ENCODE results near the gene ROR1.

Gene ROR1

DNA sequence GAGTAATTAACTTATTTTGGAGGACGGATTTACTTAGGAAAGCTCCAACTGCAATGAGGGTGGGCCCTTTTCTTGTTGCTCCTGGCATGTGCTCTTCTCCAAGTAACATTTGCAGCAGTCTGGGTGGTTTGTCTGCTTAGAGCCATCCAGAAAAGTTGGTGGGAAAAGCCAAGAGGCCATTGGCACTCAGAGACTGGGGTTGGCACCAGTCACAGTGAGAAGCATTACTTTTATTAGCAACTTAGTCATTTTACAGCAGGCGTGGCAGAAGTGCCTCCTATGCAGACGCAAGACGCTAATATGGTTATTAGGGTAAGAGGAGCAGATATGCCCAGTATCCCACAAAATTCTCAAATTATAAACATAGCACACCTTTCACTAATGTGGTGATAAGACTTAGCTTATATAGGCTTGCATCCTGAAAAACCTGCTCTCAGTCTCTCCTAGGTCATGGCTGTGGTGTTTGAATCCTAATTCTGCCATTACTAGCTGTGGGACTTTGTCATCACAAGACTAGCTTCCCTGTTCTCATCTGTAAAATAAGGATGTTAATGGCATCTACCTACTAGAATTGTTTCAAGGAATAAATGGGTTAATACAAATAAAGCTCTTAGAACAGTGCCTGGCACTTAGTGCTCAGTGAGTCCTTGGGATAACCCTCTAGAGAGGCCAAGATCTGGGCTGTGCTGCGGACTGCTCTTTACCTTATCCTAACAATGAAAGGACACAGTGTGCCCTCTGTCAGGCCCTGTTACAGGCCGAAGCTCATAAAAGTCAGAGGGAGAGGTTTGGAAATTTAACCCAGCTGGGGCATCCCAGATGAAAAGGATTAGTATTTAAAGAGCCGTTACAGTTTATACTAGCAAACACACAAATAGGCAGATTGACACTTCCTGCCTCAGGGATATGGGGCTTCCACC lies 154.6 kb downstream of the ROR1 start:
- DNase-seq (ENCODE audit: low read depth in 1 of 2, low spot score in 1 of 2), result no peak

DNA sequence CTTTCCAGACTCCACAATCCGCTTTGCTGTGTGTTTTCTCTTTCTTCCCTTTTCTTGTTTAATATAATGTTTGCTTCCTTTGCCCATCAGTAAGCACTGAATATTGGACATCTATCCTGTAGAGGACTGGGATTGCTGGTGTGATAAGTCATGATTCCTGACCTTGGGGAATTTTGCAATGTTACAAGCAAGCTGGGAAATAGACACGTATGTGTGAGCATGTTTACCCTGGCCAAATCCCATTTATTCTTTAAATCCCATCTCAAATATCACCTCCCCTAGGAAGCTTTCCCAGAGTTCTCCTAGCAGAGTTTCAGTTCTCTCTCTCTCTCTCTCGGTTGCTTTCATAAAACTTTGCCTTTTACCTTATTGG lies 155.3 kb downstream of the ROR1 start:
- DNase-seq (ENCODE audit: low read depth in 1 of 2, low spot score in 1 of 2), result no peak

DNA sequence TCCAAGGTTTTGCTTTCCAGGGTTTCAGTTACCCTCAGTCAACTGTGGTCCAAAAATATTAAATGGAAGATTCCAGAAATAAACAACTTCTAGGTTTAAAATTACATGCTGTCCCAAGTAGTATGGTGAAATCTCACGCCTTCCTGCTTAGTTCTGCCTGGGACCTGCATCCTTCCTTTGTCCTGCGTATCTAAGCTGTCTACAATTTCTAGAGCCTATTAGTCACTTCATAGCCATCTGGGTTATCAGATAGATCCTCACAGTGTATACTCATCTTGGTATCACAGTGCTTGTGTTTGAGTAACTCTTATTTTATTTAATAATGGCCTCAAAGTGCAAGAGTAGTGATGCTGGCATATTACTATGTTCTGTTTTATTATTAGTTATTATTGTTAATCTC lies 157.7 kb downstream of the ROR1 start:
- no peak for DNase-seq (ENCODE audit: low read depth in 1 of 2, low spot score in 1 of 2)

DNA sequence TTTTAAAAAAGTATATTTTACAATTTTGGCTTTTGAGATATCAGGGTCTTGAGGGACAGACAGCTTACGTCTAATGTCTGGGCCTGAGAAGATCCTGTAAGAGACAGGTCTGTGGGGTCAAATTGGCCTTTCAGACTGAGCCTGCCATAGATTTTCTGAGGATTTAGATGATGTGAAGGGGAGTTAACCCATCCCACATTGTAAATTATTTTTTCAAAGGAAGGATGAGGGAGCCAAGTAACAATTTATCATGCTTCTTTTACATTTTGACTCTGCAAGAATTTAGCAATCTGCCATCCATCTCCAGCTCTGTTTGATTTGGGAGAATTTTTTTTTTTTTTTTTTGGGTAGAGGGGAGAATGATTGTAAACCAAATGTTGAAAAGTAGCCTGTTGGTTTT lies 160.9 kb downstream of the ROR1 start:
- DNase-seq (ENCODE audit: low read depth in 1 of 2, low spot score in 1 of 2), result no peak

DNA sequence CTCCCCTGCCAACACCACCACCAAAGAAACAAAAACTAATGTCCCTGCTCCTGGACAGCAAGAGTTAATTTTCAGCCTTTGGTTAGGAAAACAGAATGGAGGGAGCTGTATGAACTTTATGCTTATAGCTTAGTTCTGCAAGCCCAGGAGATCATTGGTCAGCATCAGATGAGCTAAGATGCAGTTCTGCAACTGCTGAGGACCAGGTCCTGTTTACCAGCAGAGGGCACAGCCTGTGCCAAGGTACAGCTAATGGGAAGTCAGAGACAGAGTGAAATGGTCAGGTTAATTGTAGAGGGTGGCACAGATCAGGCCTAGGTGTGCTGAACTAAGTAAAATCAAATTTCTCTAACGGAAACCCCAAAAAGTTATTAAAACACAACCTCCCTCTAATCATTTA lies 161.3 kb downstream of the ROR1 start:
- no peak for DNase-seq (ENCODE audit: low read depth in 1 of 2, low spot score in 1 of 2)

DNA sequence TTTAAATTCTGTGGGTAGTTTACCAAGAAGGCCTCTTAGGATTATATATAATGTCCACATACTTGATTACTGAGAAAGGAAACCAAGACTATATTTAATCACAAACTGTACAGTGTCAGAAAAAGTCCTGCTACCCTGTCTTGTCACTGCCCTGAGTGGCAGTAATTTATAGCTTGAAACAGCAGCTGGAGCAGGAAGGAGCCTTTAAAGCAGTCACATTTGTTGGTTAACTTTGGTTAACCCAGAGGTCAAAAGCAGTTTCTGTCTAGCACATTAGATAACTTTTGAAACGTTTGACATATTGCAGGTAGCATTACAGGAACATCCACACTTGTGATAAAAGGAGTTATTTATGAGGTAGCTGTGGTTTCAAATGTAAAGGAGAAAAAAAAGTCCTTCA lies 161.7 kb downstream of the ROR1 start:
- DNase-seq (ENCODE audit: low read depth in 1 of 2, low spot score in 1 of 2), result no peak

DNA sequence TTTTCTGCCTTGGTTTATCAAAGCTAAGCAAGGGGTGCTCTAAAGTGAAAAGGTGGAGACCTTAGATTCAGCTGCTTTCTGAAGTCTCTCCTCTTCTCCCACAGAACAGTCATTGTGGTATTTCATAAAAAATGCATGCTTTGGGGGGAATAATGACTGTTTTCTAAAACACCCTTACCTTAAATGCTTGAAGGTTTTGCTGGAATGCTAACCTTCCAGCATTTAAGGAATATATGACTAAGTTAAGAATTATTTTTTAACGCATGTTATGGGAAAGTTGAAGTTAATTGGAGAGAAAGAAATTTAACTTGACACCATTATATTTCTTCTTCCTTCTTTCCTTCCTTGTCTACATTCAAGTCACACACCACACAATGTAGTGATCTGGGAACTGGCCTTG lies 162.5 kb downstream of the ROR1 start:
- DNase-seq (ENCODE audit: low read depth in 1 of 2, low spot score in 1 of 2), result no peak

DNA sequence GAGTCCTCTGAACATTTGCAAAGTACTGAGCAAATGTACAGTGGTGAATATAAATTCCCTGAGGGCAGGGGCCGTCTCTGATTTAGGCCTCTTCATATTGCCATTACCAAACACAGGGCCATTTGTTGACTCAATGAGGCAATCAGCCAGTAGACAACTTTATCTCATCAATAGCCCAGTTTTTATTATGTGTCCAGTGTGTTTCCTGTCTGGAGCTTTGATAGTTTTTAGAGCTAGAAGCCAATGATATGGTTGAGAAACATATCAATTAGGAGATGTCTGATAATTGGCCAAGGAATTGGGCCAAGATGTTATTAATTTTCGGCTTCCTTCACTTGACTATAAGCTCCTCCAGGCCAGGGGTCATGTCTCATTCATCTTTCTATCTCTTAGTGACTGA lies 163.0 kb downstream of the ROR1 start:
- no peak for DNase-seq (ENCODE audit: low read depth in 1 of 2, low spot score in 1 of 2)

DNA sequence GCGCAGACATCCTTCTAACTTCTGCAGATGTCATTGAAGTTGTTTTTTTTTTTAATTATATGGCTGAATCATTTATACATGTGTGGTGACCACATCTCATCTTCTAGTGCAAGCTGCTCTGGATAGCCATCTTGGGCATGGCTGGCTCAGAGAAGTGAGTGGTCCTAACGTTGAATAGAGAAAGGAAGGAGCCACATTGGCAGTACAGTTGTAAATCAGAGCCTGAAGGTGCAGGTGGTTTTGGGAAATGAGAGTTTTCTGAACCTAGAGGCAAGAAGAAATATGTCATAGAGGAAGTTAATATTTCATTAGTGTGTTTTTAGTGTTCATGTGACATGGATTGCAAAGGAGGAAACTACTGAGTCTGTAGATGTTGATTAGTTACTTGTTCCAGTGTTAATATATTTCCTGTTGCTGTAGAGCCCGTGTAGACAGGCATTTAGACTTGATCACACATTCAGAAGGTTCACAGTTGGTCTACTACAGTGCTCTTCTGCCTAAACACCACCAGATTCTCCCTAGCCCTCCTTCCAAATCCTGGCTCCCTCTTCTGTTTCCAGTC lies 163.7 kb downstream of the ROR1 start:
- no peak for DNase-seq (ENCODE audit: low read depth in 1 of 2, low spot score in 1 of 2)

DNA sequence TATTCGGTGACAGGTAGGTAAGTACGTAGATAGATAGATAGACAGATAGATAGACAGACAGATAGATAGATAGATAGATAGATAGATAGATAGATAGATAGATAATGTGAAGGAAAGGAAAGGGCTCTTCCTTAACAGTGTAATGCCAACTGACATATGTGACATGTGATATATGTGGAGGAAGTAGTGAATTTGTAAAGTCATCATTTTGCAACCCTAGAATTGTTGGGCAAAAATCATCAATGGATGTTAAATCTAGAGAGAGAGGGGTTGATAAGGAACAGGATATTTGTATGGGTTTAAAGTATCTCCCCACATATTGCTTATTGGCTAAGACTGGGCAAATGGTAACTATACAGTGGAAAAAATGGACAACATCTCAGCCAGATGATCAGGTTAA lies 166.6 kb downstream of the ROR1 start:
- no peak for DNase-seq (ENCODE audit: low read depth in 1 of 2, low spot score in 1 of 2)

DNA sequence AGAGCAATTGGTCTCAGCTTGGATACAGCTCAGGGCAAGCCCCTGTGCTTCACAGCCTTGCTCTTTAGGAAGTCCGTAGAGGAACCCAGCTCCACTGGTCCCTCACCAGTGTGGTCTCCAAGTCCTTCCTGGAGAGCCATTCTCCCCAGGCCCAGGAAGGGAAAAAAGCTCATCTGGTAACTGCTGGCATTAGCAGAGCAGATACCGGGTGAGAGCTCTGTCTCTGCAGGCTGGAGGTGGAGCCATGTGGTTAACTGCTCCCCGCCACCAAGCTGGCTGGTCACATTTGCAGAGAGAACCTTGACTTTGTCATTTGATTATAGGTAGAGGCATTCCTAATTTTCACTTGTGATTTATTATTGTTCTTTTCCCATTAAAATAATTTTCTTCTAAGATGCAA lies 169.6 kb downstream of the ROR1 start:
- DNase-seq (ENCODE audit: low read depth in 1 of 2, low spot score in 1 of 2), result no peak

DNA sequence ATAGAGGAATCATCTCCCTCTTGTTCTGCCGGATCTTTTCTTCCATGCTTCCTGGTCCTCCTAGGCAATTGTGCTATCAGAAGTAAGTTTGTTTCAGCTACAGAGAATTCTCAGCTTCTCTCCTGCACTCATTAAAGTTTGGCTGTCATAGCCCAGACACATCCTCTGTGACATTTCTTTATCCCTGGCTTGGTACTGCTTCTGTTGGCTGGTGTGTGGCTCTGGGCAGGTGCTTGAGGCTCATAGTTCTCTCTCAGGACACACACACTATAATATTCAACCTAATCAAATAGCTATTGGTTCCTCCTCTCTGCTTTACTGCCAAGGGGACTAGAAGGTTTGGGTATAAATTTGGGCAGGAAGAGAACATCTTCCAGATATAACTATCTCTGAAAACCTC lies 172.1 kb downstream of the ROR1 start:
- DNase-seq (ENCODE audit: low read depth in 1 of 2, low spot score in 1 of 2), result no peak

DNA sequence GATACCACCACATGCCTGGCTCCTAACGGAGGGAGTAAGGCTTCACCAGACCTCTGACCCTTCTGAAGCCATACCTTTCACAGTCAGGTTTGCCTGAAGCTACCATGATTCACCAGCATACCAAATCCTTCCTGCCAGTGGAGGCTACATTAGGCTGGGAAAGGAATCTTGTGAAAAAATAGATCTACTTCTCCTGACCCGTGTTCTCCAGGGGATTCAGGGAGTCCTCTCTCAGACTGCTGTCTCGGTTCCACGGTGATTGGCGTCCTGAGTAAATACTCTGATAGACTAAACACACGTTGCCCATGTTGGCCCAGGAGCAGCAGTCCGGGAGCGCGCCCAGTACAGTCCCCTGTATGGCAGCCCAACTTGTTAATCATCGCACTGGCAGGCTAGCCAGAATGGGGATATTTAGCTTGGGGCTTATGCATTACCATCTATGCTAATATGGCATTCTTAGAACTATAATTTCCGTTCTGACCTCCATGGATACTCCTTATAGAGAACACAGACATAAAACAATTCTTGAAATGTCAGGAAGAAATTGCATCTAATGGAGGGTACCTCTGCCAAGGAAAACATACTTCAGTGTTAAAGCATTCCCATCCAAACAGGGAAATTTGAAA lies 173.2 kb downstream of the ROR1 start:
- DNase-seq (ENCODE audit: low read depth in 1 of 2, low spot score in 1 of 2), result no peak

DNA sequence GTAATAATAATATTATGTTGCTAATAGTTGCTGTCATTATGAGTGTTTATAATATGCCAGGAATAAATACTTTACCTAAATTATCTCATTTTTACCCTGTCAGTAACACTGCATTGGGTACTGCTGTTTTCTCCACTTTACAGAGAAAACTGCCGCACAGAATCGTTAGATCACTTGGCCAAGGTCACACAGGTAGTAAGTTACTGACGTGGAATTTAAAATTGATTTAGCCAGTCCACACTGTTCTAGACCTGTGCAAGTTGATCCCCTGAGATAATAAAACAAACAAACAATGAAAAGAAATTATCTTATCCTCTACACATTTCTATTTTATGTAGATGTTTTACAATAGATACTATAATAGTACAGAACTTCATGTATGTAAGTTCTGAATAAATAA lies 174.1 kb downstream of the ROR1 start:
- DNase-seq (ENCODE audit: low read depth in 1 of 2, low spot score in 1 of 2), result no peak

DNA sequence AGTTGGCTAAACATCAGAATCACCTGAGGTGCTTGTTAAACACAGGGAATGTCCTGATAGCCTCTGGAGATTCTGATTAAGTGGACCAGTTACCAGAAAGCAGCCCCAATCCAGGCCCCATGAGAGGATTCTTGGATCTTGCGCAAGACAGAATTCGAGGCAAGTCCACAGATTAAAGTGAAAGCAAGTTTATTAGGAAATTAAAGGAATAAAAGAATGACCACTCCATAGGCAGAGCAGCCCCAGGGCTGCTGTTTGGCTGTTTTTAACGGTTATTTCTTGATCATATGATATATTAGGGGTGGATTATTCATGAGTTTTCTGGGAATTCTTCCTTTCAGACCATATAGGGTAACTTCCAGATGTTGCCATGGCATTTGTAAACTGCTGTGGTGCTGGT lies 176.2 kb downstream of the ROR1 start:
- DNase-seq (ENCODE audit: low read depth in 1 of 2, low spot score in 1 of 2), result no peak

DNA sequence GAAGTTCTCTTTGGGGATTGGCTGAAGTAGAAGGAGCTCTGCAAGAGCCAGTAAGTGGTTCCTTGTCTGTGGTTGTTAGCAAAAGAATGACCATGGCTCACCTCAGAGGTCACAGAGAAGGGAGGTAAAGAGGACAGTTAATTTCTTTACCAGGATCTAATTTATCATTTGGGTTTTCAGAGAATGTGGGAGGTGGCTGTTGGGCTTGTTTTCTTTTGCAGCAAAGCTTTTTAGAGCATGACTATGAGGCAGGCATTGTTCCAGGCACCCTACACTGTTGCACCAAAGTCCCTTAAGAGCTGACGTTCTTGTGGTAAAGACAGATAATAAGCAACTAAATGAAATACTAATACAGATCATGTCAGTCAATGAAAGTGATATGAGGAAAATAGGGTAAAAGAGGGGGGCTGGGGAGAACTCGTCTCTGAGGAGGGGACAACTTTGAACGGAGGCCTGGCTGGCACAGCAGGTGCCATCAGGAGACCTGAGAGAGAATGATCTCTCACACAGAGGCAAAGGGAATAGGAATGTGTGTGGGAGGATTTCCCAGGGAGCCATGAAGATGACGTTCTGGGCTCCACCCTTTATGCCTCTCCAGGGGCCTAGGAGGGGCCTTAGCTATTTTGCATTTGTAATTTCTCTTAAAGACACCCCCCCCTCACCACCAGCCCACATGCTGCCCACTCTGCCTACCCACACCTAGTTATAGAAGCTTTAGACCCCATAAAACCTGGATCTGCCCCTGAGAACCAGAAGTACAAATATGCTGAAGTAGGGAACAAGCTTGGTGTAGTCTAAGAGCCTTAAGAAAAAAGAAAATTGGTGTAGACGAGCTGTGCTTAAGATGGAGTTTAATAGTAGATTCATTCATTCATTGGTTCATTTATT lies 177.5 kb downstream of the ROR1 start:
- DNase-seq (ENCODE audit: low read depth in 1 of 2, low spot score in 1 of 2), result no peak

DNA sequence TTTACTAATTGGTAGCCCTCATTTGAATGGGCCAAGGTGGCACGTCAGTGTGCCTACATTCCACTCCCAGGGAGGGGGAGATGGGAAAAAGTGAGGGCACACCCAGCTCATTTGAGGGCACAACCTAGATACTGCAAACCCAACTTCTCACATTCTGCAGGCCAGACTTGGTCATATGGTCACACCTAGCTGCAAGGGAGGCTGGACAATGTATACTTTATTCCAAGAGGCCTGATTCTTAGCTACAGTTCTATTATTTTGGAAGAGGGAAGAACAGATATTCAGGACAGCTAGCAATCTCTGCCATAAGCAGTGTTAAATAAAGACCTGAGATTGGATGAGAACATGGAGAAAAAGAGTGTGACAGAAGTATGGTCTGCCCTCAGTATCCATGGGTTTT lies 180.4 kb downstream of the ROR1 start:
- no peak for DNase-seq (ENCODE audit: low read depth in 1 of 2, low spot score in 1 of 2)

DNA sequence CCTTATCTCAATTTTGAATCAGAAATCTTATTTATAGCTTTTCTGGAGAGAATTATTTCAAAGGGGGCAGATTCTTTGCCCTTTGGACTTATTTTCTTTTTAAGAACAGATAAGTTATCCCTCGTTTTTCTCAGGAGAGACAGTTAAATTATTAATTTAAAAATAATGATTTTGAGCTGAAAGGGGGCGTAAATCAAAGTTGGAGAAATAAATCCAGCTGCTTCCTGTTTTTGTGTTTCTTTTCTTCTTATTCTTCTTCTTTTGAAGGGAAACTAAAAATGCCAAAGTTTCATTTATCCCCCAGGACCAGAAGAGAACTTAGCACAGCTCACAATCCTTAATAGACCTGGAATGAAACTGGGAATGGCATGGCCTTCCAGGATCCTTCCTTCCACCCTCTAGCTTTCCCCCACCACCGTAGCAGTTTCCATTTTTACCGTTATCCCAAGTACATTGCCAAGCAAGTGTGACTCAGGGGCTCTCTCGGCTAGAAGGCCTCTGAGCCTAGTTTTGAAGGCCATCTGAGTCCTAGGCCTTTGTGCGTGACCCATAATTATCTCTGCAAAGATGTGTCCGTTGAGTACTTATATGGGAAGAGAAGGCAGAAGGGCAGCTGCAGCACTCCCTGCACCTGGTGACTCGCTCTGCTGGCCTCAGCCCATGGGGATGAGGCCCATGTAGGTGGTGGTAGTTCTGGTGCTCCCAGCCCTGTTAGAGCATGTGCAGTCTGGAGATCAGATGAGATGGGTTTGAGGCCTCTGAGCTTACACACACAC lies 181.7 kb downstream of the ROR1 start:
- DNase-seq (ENCODE audit: low read depth in 1 of 2, low spot score in 1 of 2), result no peak

DNA sequence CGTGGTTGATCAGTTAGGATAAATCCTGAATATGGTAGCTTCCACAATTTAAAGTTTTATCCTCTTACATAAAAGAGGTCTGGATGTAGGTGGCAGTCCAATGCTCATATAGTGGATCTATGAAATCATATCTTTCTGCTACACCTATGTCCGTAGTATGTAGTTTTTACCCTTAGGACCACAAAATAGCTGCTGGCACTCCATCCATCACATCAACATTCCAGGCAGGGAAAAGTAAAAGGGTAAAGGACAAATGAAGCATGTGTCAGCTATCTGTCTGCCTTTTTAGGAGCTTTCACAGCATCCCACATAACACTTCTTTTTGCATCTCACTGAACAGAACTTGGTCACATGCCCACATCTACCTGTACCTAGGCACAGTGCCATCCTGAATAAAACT lies 184.7 kb downstream of the ROR1 start:
- DNase-seq (ENCODE audit: low read depth in 1 of 2, low spot score in 1 of 2), result no peak

DNA sequence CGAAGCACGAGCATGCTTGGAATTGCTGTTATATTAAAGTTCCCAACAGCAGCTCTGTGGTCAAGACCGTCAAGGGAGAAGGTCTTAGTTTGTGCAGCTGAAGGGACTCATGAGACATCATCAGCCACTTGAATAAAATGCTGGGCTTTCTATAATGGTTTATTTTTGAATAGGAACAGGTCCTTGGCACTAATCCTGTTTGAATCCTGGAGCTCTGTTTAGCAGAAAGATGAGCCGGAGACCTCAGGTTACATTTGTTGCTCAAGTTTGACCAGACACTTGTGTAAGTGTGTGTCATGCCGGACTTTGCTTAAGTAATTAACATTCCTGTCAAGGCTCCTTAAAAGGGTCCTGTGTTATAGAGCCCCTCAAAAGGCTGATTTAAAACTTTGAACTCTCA lies 186.5 kb downstream of the ROR1 start:
- DNase-seq (ENCODE audit: low read depth in 1 of 2, low spot score in 1 of 2), result no peak

DNA sequence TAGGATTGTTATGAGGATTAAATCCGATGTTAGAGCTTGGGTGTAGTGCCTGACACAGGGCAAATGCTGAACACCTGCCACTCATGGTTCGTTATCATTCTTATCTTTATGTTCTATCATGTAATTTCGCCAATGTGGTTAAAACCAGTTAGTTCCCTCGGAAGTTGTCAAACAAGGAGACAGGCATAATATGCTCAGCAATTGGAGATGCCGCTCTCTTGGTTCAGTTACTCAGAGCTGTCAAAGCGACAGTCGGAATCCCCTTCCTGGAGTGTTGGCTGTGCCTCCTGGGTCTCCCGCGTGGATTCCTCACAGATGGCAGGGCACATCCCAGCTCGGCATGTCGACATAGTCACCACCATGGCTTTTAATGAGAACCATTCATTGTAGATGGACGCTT lies 192.2 kb downstream of the ROR1 start:
- no peak for DNase-seq (ENCODE audit: low read depth in 1 of 2, low spot score in 1 of 2)
